GM18868 (cell line): ENCODE data around the gene ZNHIT1.
"Not testable (repeated sequence)": the region's sequence is repeated elsewhere in the genome, so short reads cannot be mapped to it uniquely, and the experiment has no call there.

Source experiments
- ATAC-seq: cut with Tn5 transposase; IDR thresholded peaks from one replicate; pipeline ENCODE4 v1.9.1; 2021; ENCODE audit warnings: mild to moderate bottlenecking, moderate library complexity; ENCODE audit not compliant: unreplicated experiment

Gene ZNHIT1

GRCh38 chr7:101186844-101187428, 31.0 kb upstream of the ZNHIT1 start:
- ATAC-seq: no peak

- ATAC-seq: no peak
These were observed 28.9 kb upstream of the ZNHIT1 start for GRCh38 chr7:101189109-101189508.

- no peak for ATAC-seq
These were observed 22.1 kb upstream of the ZNHIT1 start for GRCh38 chr7:101195884-101196283.

- no peak for ATAC-seq
These were observed 20.0 kb upstream of the ZNHIT1 start for GRCh38 chr7:101197991-101198390.

- no peak for ATAC-seq
These were observed 19.5 kb upstream of the ZNHIT1 start for GRCh38 chr7:101198476-101198875.

- ATAC-seq: not testable (repeated sequence)
These were observed 18.4 kb upstream of the ZNHIT1 start for GRCh38 chr7:101199522-101199921.

GRCh38 chr7:101200504-101200861, 17.5 kb upstream of the ZNHIT1 start:
- ATAC-seq: no peak

- no peak for ATAC-seq
These were observed 16.9 kb upstream of the ZNHIT1 start, which contains the start of gene MOGAT3 for GRCh38 chr7:101200862-101201599. Gene MOGAT3 (minus strand): TSS chr7:101201036. CDS start chr7:101200854, 182 bp downstream.

GRCh38 chr7:101201695-101202602, 16.0 kb upstream of the ZNHIT1 start:
- ATAC-seq: no peak

GRCh38 chr7:101202603-101202918, 15.4 kb upstream of the ZNHIT1 start:
- no peak for ATAC-seq

GRCh38 chr7:101203740-101204738, 13.9 kb upstream of the ZNHIT1 start:
- ATAC-seq: not testable (repeated sequence)

GRCh38 chr7:101205901-101206664, 11.9 kb upstream of the ZNHIT1 start:
- no peak for ATAC-seq

- no peak for ATAC-seq
These were observed 11.3 kb upstream of the ZNHIT1 start for GRCh38 chr7:101206665-101207042.

GRCh38 chr7:101207459-101207858, 10.5 kb upstream of the ZNHIT1 start:
- no peak for ATAC-seq

- no peak for ATAC-seq
These were observed 9.2 kb upstream of the ZNHIT1 start for GRCh38 chr7:101208794-101209193.

- no peak for ATAC-seq
These were observed 7.8 kb upstream of the ZNHIT1 start for GRCh38 chr7:101210143-101210542.

- no peak for ATAC-seq
These were observed 6.5 kb upstream of the ZNHIT1 start for GRCh38 chr7:101211501-101211900.

- ATAC-seq: no peak
These were observed 6.0 kb upstream of the ZNHIT1 start for GRCh38 chr7:101212014-101212413.

- no peak for ATAC-seq
These were observed 1.7 kb upstream of the ZNHIT1 start for GRCh38 chr7:101216001-101216859.
